LNCAP (cell line): ENCODE data around the gene AP1M1.

ENCODE experiments used
- CTCF ChIP-seq: fragments of 450-650 bp; IDR thresholded peaks from 2 replicates; pipeline ENCODE4 v1.5.1; 2017; ENCODE audit warnings: mild to moderate bottlenecking

AP1M1 gene

GRCh38 chr19:16281743-16282142 lies 84.0 kb downstream of the AP1M1 start:
- TF ChIP-seq CTCF: no peak

DNA sequence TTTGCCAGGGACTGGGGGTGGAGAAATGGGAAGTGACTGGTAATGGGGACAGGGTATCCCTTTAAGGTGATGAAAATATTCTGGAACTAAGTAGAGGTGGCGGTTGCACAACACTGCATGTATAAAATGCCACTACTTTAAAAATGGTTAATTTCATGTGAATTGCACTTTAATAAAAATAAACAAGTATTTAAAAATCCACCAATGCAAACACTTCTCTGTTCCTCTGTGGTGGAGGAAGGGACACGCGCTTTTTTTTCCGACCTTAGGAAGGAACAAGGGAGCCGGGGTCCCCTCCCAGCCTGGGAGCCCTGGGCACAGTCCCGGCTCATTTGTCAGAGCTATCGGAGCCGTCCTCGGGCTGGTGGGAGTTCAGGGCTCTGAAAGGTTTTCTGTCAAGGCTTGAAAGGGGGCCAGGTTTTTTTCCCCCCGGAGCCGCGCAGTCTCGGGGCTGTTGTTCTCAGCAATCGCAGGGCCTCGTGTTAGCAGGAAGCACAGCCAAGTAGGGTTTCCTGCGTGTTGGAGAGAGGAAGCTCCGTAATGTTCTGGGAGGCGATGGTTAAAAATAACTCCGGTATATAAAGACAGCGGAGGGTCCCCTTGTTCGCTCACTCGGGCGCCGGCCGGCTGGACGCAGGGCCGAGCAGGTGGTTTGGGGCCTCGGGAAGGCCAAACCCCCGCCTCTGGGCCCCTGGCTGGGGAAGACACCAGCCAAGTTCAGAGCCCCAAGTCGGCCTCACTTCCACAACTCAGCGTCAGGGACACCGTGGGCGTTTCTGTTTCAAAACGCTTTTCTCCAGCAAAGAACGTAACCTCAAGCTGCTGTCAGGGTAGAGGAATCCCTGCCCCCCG lies 85.7 kb downstream of the AP1M1 start:
- no peak for TF ChIP-seq CTCF

GRCh38 chr19:16284505-16284904 lies 86.8 kb downstream of the AP1M1 start:
- no peak for TF ChIP-seq CTCF

GRCh38 chr19:16285769-16286498 lies 88.2 kb downstream of the AP1M1 start:
- no peak for TF ChIP-seq CTCF

DNA sequence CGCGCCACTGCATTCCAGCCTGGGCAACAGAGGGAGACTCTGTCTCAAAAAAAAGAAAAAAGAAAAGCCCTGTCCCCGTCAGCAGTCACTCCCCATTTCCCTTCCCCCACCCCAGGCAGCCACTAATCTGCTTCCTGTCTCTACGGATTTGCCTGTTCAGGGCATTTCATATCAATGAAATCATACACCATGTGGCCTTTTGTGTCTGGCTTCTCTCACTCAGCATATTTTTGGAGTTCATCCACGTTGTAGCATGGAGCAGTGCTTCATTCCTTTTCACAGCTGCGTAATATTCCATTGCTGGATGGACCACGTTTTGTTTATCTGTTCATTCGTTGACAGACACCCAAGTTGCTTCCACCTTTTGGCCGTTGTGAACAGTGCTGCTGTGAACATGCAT lies 90.8 kb downstream of the AP1M1 start:
- no peak for TF ChIP-seq CTCF

DNA sequence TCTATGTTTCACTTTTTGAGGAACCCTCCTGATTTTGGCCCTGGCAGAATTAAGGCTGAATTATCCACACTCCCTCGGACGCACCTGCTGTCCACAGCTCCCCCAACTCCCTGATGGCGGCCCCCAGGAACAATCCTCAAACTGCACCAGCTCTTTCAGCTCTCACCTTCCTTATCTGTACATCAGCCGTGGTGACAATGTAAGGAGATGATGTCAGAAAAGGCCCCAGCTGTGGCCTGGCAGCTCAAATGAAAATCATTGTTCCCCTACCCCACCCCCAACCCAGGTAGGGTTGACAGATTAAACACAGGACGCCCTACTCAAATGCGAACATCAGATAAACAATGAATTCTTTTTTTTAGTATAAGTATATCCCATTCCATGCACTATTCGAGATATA lies 91.9 kb downstream of the AP1M1 start:
- no peak for TF ChIP-seq CTCF

- TF ChIP-seq CTCF: no peak
These were observed 93.0 kb downstream of the AP1M1 start for GRCh38 chr19:16290692-16291091.
